Erythroblast (primary cell): Measurements from ENCODE around the gene ZNF618.

Experiments used
- GATA1 ChIP-seq: IDR thresholded peaks from 2 replicates; pipeline ENCODE4 v1.6.1; 2011; ENCODE audit warnings: low read depth, mild to moderate bottlenecking, control low read depth, low read length, moderate library complexity
- POLR2A ChIP-seq: IDR thresholded peaks from 2 replicates; pipeline ENCODE4 v1.6.1; 2011; ENCODE audit warnings: mild to moderate bottlenecking, low read length

DNA sequence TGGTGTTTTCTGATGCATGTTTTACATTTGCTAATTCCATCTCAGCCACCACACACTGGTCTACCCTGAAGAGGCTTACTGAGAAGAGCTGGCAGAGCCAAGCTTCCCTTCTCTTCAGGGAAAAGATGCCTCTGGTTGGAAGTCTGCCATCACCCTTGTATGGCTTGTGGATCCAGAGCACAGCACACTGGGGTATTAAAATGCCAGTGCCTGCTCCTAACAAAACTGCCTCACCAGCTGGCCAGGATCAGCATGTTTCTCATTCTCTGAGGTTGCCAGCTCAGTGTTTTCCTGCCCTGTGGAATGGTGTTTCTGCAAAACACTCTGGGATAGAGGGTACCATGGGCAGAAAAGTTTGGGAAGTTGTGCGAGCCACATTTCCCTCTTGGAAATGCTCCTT is 31.6 kb upstream of the ZNF618 start:
- TF ChIP-seq POLR2A (no peak), GATA1 (no peak)
